Right cardiac atrium (tissue), 5 donors: ENCODE data around the gene ATF7. TPM values are rescaled to one million over a fixed set of nuclear protein-coding genes. Genes with fewer than 3 reads are reported as not detected.
"Not testable (repeated sequence)": the region's sequence is repeated elsewhere in the genome, so short reads cannot be mapped to it uniquely, and the experiment has no call there.

Experiments used
- ATAC-seq, 2 donors: fragments of 200-7000 bp; cut with Tn5 transposase; one replicate each; pipeline versions ENCODE4 v1.8.0 to v1.9.1; 2020; ENCODE audit warnings: moderate library complexity in 2 of 2, mild to moderate bottlenecking in 1 of 2
- DNase-seq, 3 donors: peaks; one replicate each; pipeline ENCODE4 v3.0.0-alpha.2; 2020
- H3K27ac ChIP-seq: one replicate; pipeline ENCODE4 v1.5.1; 2013; ENCODE audit warnings: mild to moderate bottlenecking, low read length, control low read depth, moderate library complexity
- H3K27me3 ChIP-seq: one replicate; pipeline ENCODE4 v1.6.1; 2013; ENCODE audit not compliant: control insufficient read depth, insufficient read depth
- H3K4me1 ChIP-seq: one replicate; pipeline ENCODE4 v1.6.1; 2013; ENCODE audit warnings: low read length; ENCODE audit not compliant: control insufficient read depth, insufficient read depth
- H3K4me3 ChIP-seq: one replicate; pipeline ENCODE4 v1.5.1; 2013; ENCODE audit warnings: low read length, control low read depth
- H3K9me3 ChIP-seq: one replicate; pipeline ENCODE4 v1.6.1; 2013; ENCODE audit warnings: low read length; ENCODE audit not compliant: control insufficient read depth
- WGBS: extraction: QIAGEN DNeasy Blood & Tissue Kit; methylation state at CpG from one replicate; pipeline ENCODE4 v1.1.7; 2013; 5-methylcytosine and 5-hydroxymethylcytosine counted together
- intact Hi-C, 4 donors: fragments of 100-400 bp; cut with DNase I; formaldehyde crosslinking; loops; one replicate each; pipeline versions ENCODE4 v1.11.0 to v1.14.0; 2022 to 2023
- polyA plus RNA-seq: library from polyadenylated mRNA; stranded (reverse); fragments of 200-250 nt; gene quantifications from one replicate; pipeline ENCODE4 v1.2.3, GENCODE V29; 2013
- total RNA-seq, 4 donors: library from RNA; stranded (reverse); fragmentation: NEBNext Ultra II Directional; extraction: Animal tissue kit (Norgen Biotek cat#: 25700); gene quantifications; one replicate each; pipeline ENCODE4 v1.2.1, GENCODE V29; 2021
- donor health status: healthy with polysubstance abuse.
- donor health status: DM: no; HTN: yes; CAD: no.
- donor health status: DM: no; HTN: no; CAD: no.
- donor health status: DM: no; HTN: yes; CAD: no; lungs with severe emphysema.
- donor health status: DM: yes; HTN: yes; CAD: no.

Gene ATF7
- total and polyA plus RNA-seq, 5 donors = 22.8 to 36.9 (median 32.5) TPM

GRCh38 chr12:53489242-53489864 is 136.8 kb downstream of the ATF7 start:
- Histone ChIP-seq H3K4me3 (no peak overlapping the region), H3K27me3 (no peaks in the 10 kb centered on the region), H3K4me1 (peaks cover 4% of the 10 kb centered on the region), H3K27ac (no peak overlapping the region), H3K9me3 (no peaks in the 10 kb centered on the region)
- ATAC-seq (no peak), DNase-seq (no peak)
- intact Hi-C loops = no loop called here
- 95% methylated on average over 5 of the region's 5 CpGs for WGBS

- Histone ChIP-seq H3K9me3 (no peaks in the 10 kb centered on the region), H3K4me3 (no peak overlapping the region), H3K27ac (no peak overlapping the region), H3K27me3 (no peaks in the 10 kb centered on the region), H3K4me1 (no peaks in the 10 kb centered on the region)
- 79% methylated on average over 17 of the region's 17 CpGs for WGBS
- DNase-seq = peak in 1 of 3 donors; percentile 64
- ATAC-seq = peak in 1 of 2 donors; percentile 3
- intact Hi-C loops = no loop called here
Measured at GRCh38 chr12:53486736-53487487, 139.3 kb downstream of the ATF7 start.

GRCh38 chr12:53485955-53486735 is 140.0 kb downstream of the ATF7 start:
- 93% methylated on average over 10 of the region's 10 CpGs for WGBS
- Histone ChIP-seq H3K9me3 (no peaks in the 10 kb centered on the region), H3K27ac (no peak overlapping the region), H3K4me3 (no peak overlapping the region), H3K4me1 (no peaks in the 10 kb centered on the region), H3K27me3 (no peaks in the 10 kb centered on the region)
- ATAC-seq (no peak), DNase-seq (peak in 1 of 3 donors; percentile 47)
- intact Hi-C loops = no loop called here

GRCh38 chr12:53484686-53485575 is 141.3 kb downstream of the ATF7 start:
- intact Hi-C loops = no loop called here
- H3K9me3 ChIP-seq = no peaks in the 10 kb centered on the region
- ATAC-seq (no peak), DNase-seq (no peak)
- H3K4me1 ChIP-seq = no peaks in the 10 kb centered on the region
- no peaks in the 10 kb centered on the region for H3K27me3 ChIP-seq
- 77% methylated on average over 10 of the region's 10 CpGs for WGBS
- H3K4me3 ChIP-seq = no peak overlapping the region
- no peak overlapping the region for H3K27ac ChIP-seq

GRCh38 chr12:53483979-53484377 is 142.2 kb downstream of the ATF7 start:
- no peaks in the 10 kb centered on the region for H3K9me3 ChIP-seq
- WGBS = 89% methylated on average over 4 of the region's 4 CpGs
- H3K27me3 ChIP-seq = no peaks in the 10 kb centered on the region
- no peak overlapping the region for H3K4me3 ChIP-seq
- ATAC-seq (no peak), DNase-seq (no peak)
- intact Hi-C loops = no loop called here
- no peak overlapping the region for H3K27ac ChIP-seq
- no peaks in the 10 kb centered on the region for H3K4me1 ChIP-seq

- ATAC-seq (peak in 1 of 2 donors; percentile 5), DNase-seq (peak in 1 of 3 donors; percentile 26)
- intact Hi-C loops = no loop called here
- no peak overlapping the region for H3K27ac ChIP-seq
- WGBS = 67% methylated on average over 9 of the region's 9 CpGs
- H3K27me3 ChIP-seq = no peaks in the 10 kb centered on the region
- H3K9me3 ChIP-seq = no peaks in the 10 kb centered on the region
- no peaks in the 10 kb centered on the region for H3K4me1 ChIP-seq
- no peak overlapping the region for H3K4me3 ChIP-seq
Measured at GRCh38 chr12:53483225-53483978, 142.8 kb downstream of the ATF7 start.

GRCh38 chr12:53482626-53483168 is 143.5 kb downstream of the ATF7 start:
- DNase-seq = peak in 2 of 3 donors; percentile 37 to 62
- intact Hi-C loops = no loop called here
- H3K4me1 ChIP-seq = no peaks in the 10 kb centered on the region
- H3K27me3 ChIP-seq = no peaks in the 10 kb centered on the region
- no peak overlapping the region for H3K27ac ChIP-seq
- 70% methylated on average over 18 of the region's 18 CpGs for WGBS
- no peaks in the 10 kb centered on the region for H3K9me3 ChIP-seq
- H3K4me3 ChIP-seq = no peak overlapping the region
- peak; percentile 23 to 30 for ATAC-seq

- Histone ChIP-seq H3K27ac (no peak overlapping the region), H3K4me3 (no peak overlapping the region), H3K4me1 (no peaks in the 10 kb centered on the region), H3K27me3 (no peaks in the 10 kb centered on the region), H3K9me3 (no peaks in the 10 kb centered on the region)
- 69% methylated on average over 9 of the region's 9 CpGs for WGBS
- intact Hi-C loops = no loop called here
- ATAC-seq (no peak), DNase-seq (no peak)
Measured at GRCh38 chr12:53481939-53482586, 144.1 kb downstream of the ATF7 start.

- H3K27me3 ChIP-seq, ATAC-seq, DNase-seq, H3K27ac ChIP-seq, H3K4me3 ChIP-seq, H3K4me1 ChIP-seq, intact Hi-C loops, H3K9me3 ChIP-seq: not testable (repeated sequence)
- 61% methylated on average over 6 of the region's 6 CpGs for WGBS
Measured at GRCh38 chr12:53481458-53481857, 144.7 kb downstream of the ATF7 start.
